LNCaP clone FGC (cell line): ENCODE measurements around the gene PIP4K2A.

Experiments used
- DNase-seq: peaks from one replicate; pipeline ENCODE4 v3.0.0-alpha.2; 2011; ENCODE audit warnings: low read depth
- H3K4me3 ChIP-seq: 2 replicates; pipeline ENCODE4 v1.5.1; 2011; ENCODE audit warnings: mild to moderate bottlenecking, low read depth, low read length, control low read depth
- TF ChIP-seq, protein P1 (sequence below): IDR thresholded peaks from 2 replicates; pipeline ENCODE4 v1.5.1; 2012; ENCODE audit warnings: mild to moderate bottlenecking; ENCODE audit not compliant: control insufficient read depth, insufficient read depth; ENCODE audit errors: extremely low read depth

The PIP4K2A gene

GRCh38 chr10:22599636-22600228 is 114.6 kb downstream of the PIP4K2A start:
- TF ChIP-seq, protein P1, sequence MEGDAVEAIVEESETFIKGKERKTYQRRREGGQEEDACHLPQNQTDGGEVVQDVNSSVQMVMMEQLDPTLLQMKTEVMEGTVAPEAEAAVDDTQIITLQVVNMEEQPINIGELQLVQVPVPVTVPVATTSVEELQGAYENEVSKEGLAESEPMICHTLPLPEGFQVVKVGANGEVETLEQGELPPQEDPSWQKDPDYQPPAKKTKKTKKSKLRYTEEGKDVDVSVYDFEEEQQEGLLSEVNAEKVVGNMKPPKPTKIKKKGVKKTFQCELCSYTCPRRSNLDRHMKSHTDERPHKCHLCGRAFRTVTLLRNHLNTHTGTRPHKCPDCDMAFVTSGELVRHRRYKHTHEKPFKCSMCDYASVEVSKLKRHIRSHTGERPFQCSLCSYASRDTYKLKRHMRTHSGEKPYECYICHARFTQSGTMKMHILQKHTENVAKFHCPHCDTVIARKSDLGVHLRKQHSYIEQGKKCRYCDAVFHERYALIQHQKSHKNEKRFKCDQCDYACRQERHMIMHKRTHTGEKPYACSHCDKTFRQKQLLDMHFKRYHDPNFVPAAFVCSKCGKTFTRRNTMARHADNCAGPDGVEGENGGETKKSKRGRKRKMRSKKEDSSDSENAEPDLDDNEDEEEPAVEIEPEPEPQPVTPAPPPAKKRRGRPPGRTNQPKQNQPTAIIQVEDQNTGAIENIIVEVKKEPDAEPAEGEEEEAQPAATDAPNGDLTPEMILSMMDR: no peak
- DNase-seq: no peak
- H3K4me3 ChIP-seq: no peak overlapping the region

DNA sequence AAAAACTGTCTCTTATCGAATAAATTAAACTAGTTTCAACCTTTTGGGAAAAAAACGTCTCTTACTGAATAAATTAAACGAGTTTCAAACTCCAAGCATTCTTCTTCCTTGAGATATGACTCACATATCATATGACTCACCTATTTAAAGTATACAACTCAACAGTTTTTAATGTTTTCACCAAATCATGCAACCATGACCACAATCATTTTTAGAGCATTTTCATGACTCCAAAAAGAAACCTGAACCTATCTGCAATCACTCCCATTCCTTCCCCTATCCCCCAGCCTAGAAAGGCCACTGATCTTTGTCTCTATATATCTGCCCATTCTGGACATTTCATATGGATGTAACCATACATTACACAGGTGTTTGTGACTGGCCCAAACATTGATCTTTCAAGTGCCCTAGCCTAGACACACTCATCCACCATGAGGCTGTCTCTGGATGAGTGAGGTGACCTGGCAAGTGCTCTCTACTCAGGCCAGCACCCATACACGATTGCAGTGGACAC is 115.3 kb downstream of the PIP4K2A start:
- no peak for DNase-seq
- no peak overlapping the region for H3K4me3 ChIP-seq
- TF ChIP-seq, protein P1: no peak

DNA sequence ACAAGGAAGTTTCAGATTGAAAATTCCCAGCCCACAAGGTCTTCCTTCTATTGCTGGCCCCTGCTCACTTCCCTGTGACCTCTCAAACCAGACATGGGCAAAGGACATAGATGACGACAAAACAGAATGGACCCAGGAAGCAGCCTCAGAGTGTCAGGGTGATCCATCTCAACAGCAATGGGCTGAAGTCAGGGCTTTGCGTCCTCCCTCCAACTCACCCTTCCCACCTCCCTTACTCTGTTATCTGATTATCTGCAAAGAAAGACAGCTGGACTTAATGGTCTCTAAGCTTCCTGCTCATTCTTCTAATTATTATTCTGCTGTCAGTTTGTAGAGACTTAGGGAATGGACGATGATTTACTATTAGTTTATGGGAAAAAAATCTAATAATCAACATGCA is 115.9 kb downstream of the PIP4K2A start:
- no peak overlapping the region for H3K4me3 ChIP-seq
- DNase-seq: no peak
- TF ChIP-seq, protein P1: no peak

DNA sequence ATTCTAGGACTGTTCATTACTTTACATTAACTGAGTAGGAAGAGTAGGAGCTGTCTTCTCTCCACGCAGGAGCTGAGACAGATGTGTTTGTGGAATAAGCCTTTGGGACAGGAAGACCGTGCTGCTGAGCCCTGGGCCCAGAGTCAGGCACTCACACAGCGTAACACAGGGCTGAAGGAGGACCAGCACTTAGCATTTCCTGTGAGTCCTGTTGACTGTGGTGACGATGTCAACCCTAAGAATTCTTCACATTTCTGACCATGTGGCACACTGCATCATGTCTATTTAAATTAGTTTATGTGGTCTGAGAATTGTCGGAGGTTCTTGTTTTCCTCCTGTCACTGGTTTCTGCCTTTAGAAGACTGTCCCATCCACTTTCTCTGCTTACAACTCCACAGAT is 117.2 kb downstream of the PIP4K2A start:
- no peak for DNase-seq
- TF ChIP-seq, protein P1: no peak
- no peak overlapping the region for H3K4me3 ChIP-seq

GRCh38 chr10:22593636-22594198 is 120.7 kb downstream of the PIP4K2A start:
- DNase-seq: peak; percentile 47
- no peak overlapping the region for H3K4me3 ChIP-seq
- TF ChIP-seq, protein P1: no peak

- TF ChIP-seq, protein P1: no peak
- DNase-seq: no peak
- H3K4me3 ChIP-seq: no peak overlapping the region
These were observed 121.4 kb downstream of the PIP4K2A start for GRCh38 chr10:22593026-22593425.
